Thyroid gland (tissue), 4 donors: ENCODE data around the gene LSP1. TPM values are rescaled to one million over a fixed set of nuclear protein-coding genes. Genes with fewer than 3 reads are reported as not detected.
"Not testable (repeated sequence)": the region's sequence is repeated elsewhere in the genome, so short reads cannot be mapped to it uniquely, and the experiment has no call there.

Experiments used
- DNase-seq, 2 donors: peaks; one replicate each; pipeline ENCODE4 v3.0.0-alpha.2; 2019
- H3K27ac ChIP-seq, 3 donors: fragments of 200-600 bp; sonication (generic); 1 replicate in 2 of 3; 2 replicates in 1 of 3; pipeline ENCODE4 v1.5.1; 2016 to 2019; ENCODE audit warnings: mild to moderate bottlenecking in 1 of 3, moderate library complexity in 1 of 3
- H3K27me3 ChIP-seq: fragments of 200-600 bp; sonication (generic); one replicate; pipeline ENCODE4 v1.5.1; 2019
- H3K36me3 ChIP-seq, 2 donors: fragments of 200-600 bp; sonication (generic); one replicate each; pipeline ENCODE4 v1.5.1; 2016 to 2019
- H3K4me1 ChIP-seq, 2 donors: fragments of 200-600 bp; sonication (generic); one replicate each; pipeline ENCODE4 v1.5.1; 2017 to 2019
- H3K4me3 ChIP-seq, 3 donors: fragments of 200-600 bp; sonication (generic); replicated peaks in 1 of 3; 1 replicate in 2 of 3; 2 replicates in 1 of 3; pipeline ENCODE4 v1.5.1; 2016; ENCODE audit warnings: mild to moderate bottlenecking in 1 of 3
- H3K9me3 ChIP-seq: fragments of 200-600 bp; sonication (generic); one replicate; pipeline ENCODE4 v1.5.1; 2017
- CTCF ChIP-seq, 6 experiments: fragments of 200-600 bp in 3 of 6; fragments of 450-650 bp in 3 of 6; sonication (generic) in 3 of 6; IDR thresholded peaks; one replicate each; pipeline ENCODE4 v1.5.1; 2016 to 2019; ENCODE audit warnings: antibody characterized with exemption in 6 of 6, mild to moderate bottlenecking in 2 of 6, inconsistent platforms in 1 of 6, moderate library complexity in 1 of 6
- POLR2A ChIP-seq, 2 donors: fragments of 450-650 bp; IDR thresholded peaks; one replicate each; pipeline ENCODE4 v1.6.1; 2017; ENCODE audit warnings: antibody characterized with exemption in 2 of 2, mild to moderate bottlenecking in 2 of 2, moderate library complexity in 1 of 2
- WGBS, 2 donors: methylation state at CpG; one replicate each; pipeline ENCODE4 v1.1.5; 2017; 5-methylcytosine and 5-hydroxymethylcytosine counted together
- intact Hi-C: fragments of 100-400 bp; cut with DNase I; formaldehyde crosslinking; loops from one replicate; pipeline ENCODE4 v1.15.1; 2023
- total RNA-seq, 4 donors: library from RNA; depleted of rRNA; stranded (reverse); fragments of >200 nt; gene quantifications; one replicate each; pipeline ENCODE4 v1.2.3, GENCODE V29; 2016

The LSP1 gene
- total RNA-seq, 4 donors from 2014 or later, result 6.7 to 26.1 (median 10.5) TPM

DNA sequence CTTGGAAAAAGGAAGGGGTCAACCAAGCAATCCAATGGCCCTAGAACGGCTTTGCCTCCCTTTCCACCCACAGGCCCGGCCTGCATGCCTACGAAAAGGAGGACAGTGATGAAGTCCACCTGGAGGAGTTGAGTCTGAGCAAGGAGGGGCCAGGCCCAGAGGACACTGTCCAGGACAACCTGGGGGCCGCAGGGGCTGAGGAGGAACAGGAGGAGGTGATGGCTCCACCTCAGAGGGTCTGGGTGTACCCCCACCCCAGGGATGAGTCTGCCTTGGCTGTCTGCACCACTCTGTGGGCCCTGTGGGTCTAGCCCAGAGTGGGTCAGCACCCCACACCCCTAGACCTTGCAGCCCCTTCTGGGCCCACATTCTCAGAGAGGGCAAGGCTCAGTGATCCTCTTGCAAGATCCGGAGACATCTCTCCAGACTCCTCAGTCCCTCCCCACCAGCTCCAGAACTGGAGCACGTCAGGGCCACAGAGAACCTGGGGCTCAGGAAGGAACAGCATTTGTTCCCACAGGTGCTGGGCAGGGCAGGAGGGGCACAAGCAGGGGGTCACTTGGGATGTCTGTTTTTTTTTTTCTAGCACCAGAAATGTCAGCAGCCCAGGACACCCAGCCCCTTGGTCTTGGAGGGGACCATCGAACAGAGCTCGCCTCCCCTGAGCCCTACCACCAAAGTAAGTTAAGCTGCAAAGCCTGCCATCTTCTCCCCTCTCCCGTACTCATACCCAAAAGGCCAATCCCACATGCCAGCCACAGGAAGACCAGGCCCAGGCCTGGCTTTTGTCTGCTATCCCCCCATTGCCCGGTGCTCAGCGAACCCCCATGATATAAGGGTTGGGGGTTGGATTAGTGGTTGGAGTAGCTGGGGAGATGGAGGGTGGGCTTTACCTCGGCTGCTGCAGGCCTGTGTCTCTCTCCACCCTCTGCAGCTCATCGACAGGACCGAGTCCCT lies 30.7 kb downstream of the LSP1 start:
- DNase-seq, result no peak
- no peaks in the 10 kb centered on the region for H3K36me3 ChIP-seq
- WGBS, 2 donors, result 92 to 96% methylated on average over 11 to 12 of the region's 14 CpGs
- TF ChIP-seq POLR2A (IDR thresholded peaks at IDR 0.05), result no peak
- TF ChIP-seq CTCF (IDR thresholded peaks at IDR 0.05), result no peak
- peaks cover 5 to 22% of the 10 kb centered on the region in 2 donors for H3K4me1 ChIP-seq
- no peaks in the 10 kb centered on the region for H3K27me3 ChIP-seq
- intact Hi-C loops, result loop anchor here (5.0 kb wide), 1 partner anchor 269 kb away; no protein-coding TSS in a partner anchor
- no peak overlapping the region for H3K4me3 ChIP-seq
- no peaks in the 10 kb centered on the region for H3K9me3 ChIP-seq
- no peak overlapping the region for H3K27ac ChIP-seq

- no peak overlapping the region for H3K4me3 ChIP-seq
- H3K4me1 ChIP-seq, result peaks cover 5 to 22% of the 10 kb centered on the region in 2 donors
- DNase-seq, result no peak
- intact Hi-C loops, result loop anchor here (5.0 kb wide), 1 partner anchor 268 kb away; no protein-coding TSS in a partner anchor
- no peak overlapping the region for H3K27ac ChIP-seq
- H3K36me3 ChIP-seq, result no peaks in the 10 kb centered on the region
- no peaks in the 10 kb centered on the region for H3K9me3 ChIP-seq
- TF ChIP-seq CTCF (IDR thresholded peaks at IDR 0.05), result no peak
- TF ChIP-seq POLR2A (IDR thresholded peaks at IDR 0.05), result no peak
- H3K27me3 ChIP-seq, result no peaks in the 10 kb centered on the region
- 88 to 90% methylated on average over 5 of the region's 5 CpGs for WGBS, 2 donors
These were observed 31.4 kb downstream of the LSP1 start for GRCh38 chr11:1884303-1884700.

- intact Hi-C loops, DNase-seq: not testable (repeated sequence)
These were observed 33.7 kb downstream of the LSP1 start for GRCh38 chr11:1886551-1886950.

GRCh38 chr11:1887451-1888346 lies 34.8 kb downstream of the LSP1 start:
- WGBS, 2 donors, result 77 to 82% methylated on average over 3 to 8 of the region's 11 CpGs
- no peak for DNase-seq
- H3K27ac ChIP-seq, result no peak overlapping the region
- no peaks in the 10 kb centered on the region for H3K9me3 ChIP-seq
- no peak overlapping the region for H3K4me3 ChIP-seq
- H3K4me1 ChIP-seq, result no peaks in the 10 kb centered on the region
- no peak for TF ChIP-seq POLR2A (IDR thresholded peaks at IDR 0.05)
- no peak for TF ChIP-seq CTCF (IDR thresholded peaks at IDR 0.05)
- intact Hi-C loops, result no loop called here
- H3K36me3 ChIP-seq, result no peaks in the 10 kb centered on the region
- H3K27me3 ChIP-seq, result no peaks in the 10 kb centered on the region

More at GRCh38 chr11:1886551-1886950, 33.7 kb downstream of the LSP1 start:
- not testable (repeated sequence) for H3K27me3 ChIP-seq, H3K36me3 ChIP-seq, H3K9me3 ChIP-seq, H3K27ac ChIP-seq, H3K4me3 ChIP-seq, H3K4me1 ChIP-seq
- WGBS, 2 donors, result 86 to 98% methylated on average over 4 to 6 of the region's 13 CpGs

- no peak overlapping the region for H3K27ac ChIP-seq
- 54 to 62% methylated on average over 5 to 9 of the region's 9 CpGs for WGBS, 2 donors
- intact Hi-C loops, result no loop called here
- H3K9me3 ChIP-seq, result no peaks in the 10 kb centered on the region
- no peaks in the 10 kb centered on the region for H3K4me1 ChIP-seq
- no peaks in the 10 kb centered on the region for H3K36me3 ChIP-seq
- DNase-seq, result no peak
- no peak overlapping the region for H3K4me3 ChIP-seq
- no peaks in the 10 kb centered on the region for H3K27me3 ChIP-seq
- TF ChIP-seq POLR2A (IDR thresholded peaks at IDR 0.05), result no peak
- no peak for TF ChIP-seq CTCF (IDR thresholded peaks at IDR 0.05)
These were observed 35.5 kb downstream of the LSP1 start for GRCh38 chr11:1888347-1888753.
